Measurements from ENCODE around the gene HELZ2. TPM values are rescaled to one million over a fixed set of nuclear protein-coding genes. Genes with fewer than 3 reads are reported as not detected.

Gene HELZ2
- total RNA-seq, 1 donor, result 27.0 TPM

DNA sequence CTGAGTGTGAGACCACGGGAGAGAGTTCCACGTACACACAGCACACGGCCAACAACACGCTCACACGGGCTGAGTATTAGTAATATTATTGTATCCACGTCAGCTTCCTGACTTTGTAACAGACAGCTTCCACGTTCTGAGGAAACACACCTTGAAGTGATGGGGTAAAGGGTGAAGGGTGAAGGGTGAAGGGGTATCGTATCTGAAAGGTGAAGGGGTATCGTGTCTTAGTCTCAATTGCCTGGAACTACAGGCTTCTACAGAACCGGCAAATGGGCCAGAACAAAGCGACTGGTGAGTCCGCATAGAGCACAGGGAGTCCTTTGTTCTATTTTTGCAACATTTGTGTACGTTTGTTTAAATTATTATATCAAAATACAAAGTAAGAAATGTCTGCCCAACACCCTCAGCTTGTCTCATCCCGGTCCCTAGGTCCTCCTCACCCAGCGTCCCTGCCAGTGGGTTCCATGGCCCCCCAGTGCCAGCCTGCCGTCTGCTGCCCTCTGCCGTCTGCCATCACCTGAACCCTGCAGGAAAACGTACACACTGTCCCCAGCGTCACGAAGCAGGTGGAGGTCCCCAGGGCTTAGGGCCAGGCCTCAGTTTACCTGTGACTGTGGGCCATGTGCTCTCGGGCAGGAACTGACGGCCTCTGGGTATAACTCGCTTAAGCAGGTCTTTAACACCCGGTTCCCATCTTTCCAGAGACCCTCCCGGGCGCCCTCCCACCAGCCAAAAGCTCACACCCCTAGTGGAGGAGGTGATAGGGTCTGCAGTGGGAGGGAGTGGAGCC lies 4.4 kb upstream of the HELZ2 start:
- TF ChIP-seq, protein P1, sequence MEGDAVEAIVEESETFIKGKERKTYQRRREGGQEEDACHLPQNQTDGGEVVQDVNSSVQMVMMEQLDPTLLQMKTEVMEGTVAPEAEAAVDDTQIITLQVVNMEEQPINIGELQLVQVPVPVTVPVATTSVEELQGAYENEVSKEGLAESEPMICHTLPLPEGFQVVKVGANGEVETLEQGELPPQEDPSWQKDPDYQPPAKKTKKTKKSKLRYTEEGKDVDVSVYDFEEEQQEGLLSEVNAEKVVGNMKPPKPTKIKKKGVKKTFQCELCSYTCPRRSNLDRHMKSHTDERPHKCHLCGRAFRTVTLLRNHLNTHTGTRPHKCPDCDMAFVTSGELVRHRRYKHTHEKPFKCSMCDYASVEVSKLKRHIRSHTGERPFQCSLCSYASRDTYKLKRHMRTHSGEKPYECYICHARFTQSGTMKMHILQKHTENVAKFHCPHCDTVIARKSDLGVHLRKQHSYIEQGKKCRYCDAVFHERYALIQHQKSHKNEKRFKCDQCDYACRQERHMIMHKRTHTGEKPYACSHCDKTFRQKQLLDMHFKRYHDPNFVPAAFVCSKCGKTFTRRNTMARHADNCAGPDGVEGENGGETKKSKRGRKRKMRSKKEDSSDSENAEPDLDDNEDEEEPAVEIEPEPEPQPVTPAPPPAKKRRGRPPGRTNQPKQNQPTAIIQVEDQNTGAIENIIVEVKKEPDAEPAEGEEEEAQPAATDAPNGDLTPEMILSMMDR (IDR thresholded peaks at IDR 0.05; ENCODE audit: insufficient read depth, low read length), result no peak
- no peak for DNase-seq (ENCODE audit: low read depth)
- H3K4me3 ChIP-seq (ENCODE audit: low read depth, low read length), result no peak overlapping the region

DNA sequence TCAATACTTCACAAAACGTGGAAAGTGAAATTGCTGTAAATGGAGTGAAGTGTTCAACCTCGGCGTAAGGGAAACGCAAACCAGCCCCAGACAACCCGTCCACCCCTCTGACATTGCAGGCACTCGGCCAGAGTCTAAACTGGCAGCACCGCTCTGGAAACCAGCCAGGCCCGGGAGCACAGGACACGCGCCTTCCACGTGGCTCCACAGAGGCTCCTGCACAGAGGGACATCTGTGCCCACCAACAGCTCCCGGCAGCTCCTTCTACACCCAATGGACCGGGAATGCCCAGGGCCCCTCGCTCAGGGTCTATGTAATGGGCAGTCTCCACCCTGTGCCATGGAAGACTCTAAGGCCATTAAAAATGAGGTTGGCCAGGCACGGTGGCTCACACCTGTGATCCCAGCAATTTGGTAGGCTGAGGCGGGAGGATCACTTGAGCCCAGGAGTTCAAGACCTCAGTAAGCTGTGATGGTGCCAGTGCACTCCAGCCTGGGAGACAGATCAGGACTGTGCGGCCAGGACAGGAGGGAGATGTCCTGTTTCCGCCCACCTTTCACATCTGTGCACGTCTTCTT lies 3.4 kb upstream of the HELZ2 start:
- TF ChIP-seq, protein P1 (IDR thresholded peaks at IDR 0.05; ENCODE audit: insufficient read depth, low read length), result no peak
- no peak overlapping the region for H3K4me3 ChIP-seq (ENCODE audit: low read depth, low read length)
- no peak for DNase-seq (ENCODE audit: low read depth)

DNA sequence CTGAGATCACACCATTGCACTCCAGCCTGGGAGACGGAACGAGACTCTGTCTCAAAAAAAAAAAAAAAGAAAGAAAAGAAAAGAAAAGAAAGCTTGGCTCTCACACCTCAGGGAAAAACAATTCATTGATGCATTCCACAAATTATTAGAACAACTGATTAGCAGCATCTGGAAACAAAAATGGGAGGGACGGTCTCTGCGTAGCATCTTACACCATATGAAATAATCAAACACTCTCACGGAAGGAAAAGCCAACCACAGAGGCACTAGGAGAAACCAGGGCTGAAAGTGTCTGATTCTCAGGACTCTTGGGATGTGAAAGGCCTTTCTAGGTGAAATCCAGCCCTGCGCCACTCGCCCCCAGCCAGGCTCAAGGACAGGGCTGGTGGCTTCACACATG lies 2.3 kb upstream of the HELZ2 start:
- TF ChIP-seq, protein P1 (IDR thresholded peaks at IDR 0.05; ENCODE audit: insufficient read depth, low read length), result no peak
- peak; percentile 36 for DNase-seq (ENCODE audit: low read depth)
- no peak overlapping the region for H3K4me3 ChIP-seq (ENCODE audit: low read depth, low read length)

DNA sequence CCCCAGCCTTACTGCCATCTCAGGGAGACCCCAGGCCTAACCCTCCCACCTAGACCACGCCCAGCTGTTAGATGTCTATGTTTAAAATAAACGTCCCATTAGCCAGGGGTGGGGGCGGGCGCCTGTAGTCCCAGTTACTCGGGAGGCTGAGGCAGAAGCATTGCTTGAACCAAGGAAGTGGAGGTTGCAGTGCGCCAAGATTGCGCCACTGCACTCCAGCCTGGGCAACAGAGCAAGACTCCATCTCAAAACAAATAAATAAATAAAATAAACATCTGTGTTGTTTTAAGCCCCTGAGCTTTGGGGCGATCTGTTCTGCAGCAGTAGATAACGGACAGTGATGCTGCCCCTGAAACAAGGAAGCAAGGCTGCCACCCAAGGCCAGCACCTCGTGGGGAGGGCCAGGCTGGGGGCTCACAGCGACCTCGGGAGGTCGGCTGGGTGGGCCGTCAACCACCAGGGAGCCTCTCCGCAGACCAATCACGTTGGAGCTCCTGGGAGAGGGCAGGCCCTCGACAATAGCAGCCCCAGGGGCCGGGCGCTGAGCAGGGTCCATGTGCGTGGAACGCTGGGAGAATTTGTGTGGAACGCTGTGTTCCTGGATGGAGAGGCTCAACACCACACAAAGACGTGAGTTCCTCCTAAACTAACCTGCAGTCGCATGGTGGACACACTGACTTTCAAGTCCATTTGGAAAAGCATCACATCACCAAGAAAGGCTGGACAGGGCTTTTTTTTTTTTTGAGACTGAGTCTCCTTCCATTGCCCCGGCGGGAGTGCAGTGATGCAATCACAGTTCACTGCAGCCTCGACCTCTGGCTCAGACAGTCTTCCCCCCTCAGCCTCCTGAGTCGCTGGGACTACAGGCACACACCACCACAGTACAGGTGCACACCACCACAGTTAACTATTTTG lies 1.0 kb upstream of the HELZ2 start:
- no peak overlapping the region for H3K4me3 ChIP-seq (ENCODE audit: low read depth, low read length)
- TF ChIP-seq, protein P1 (IDR thresholded peaks at IDR 0.05; ENCODE audit: insufficient read depth, low read length), result no peak
- peak; percentile 27 for DNase-seq (ENCODE audit: low read depth)

DNA sequence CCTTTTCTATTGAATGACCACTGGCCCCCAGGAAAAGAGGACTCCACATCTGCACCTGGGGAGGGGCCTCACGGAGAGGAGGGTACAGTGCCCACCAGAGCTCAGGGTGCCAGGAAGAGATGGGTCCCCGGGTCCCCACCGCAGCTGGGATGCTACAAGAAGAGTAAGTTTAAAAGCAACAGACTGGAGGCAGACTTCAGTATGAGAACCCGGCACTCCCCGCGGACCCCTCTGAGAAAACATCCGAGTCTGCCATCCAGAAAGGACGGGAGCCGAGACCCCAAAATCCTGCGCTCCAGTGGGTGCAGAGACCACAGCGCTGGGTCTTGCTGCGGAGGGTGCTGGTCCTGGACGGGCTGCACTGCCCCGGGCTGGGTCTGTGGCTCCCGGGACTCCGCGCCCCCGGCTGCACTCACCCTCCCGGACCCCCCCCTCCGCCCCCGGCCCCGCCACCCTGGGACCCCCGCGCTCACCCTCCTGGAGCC lies 350 bp downstream of the HELZ2 start:
- TF ChIP-seq, protein P1 (IDR thresholded peaks at IDR 0.05; ENCODE audit: insufficient read depth, low read length), result no peak
- H3K4me3 ChIP-seq (ENCODE audit: low read depth, low read length), result peak overlapping the region; percentile 88
- DNase-seq (ENCODE audit: low read depth), result no peak

DNA sequence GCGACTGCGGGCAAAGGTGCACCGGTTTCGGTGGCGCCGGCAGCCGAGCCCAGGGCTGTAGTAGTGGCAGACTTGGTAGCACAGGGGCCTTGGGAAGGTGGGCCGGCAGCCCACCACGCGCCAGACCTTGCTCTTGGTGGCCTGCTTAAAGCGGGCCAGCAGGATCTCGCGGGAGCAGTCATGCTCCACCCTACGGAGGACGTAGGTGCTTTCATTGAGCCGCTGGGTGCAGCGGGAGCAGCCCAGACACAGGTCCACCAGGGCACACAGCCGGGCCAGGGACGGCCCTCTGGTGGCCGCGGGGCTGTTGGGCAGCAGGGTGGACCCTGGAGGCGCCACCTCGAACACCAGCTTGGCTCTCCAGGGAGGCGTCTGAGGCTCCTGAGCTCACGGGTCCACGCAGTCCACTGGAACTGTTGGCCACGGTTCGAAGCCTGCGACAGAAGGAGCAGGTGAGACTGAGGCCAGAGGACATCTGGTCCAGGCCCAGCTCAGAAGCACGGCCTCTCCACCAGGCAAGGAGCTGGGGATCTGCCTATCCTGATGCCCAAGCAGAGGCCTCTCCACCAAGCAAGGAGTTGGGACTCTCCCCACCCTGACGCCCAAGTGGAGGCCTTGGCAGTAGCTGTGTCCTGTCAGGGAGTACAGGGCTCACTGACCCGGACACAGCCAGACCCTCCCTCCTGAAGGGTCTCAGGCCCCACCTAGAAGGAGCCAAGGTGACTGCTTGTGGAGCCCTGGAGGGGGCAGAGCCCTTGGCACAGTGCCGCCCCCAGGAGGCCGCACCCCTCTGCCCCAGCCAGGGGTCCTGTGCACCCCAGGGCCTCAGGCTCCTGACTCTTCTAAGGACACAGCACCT lies 1.0 kb downstream of the HELZ2 start:
- TF ChIP-seq, protein P1 (IDR thresholded peaks at IDR 0.05; ENCODE audit: insufficient read depth, low read length), result no peak
- no peak for DNase-seq (ENCODE audit: low read depth)
- peak overlapping the region; percentile 88 for H3K4me3 ChIP-seq (ENCODE audit: low read depth, low read length)

Data from fibroblast of the aortic adventitia (primary cell).